GM19463 (cell line): ENCODE results near the gene C6orf89.
"Not testable (repeated sequence)": the region's sequence is repeated elsewhere in the genome, so short reads cannot be mapped to it uniquely, and the experiment has no call there.

Source experiments
- ATAC-seq: cut with Tn5 transposase; IDR thresholded peaks from one replicate; pipeline ENCODE4 v1.9.1; 2021; ENCODE audit warnings: mild to moderate bottlenecking, moderate library complexity; ENCODE audit not compliant: unreplicated experiment

Gene C6orf89

DNA sequence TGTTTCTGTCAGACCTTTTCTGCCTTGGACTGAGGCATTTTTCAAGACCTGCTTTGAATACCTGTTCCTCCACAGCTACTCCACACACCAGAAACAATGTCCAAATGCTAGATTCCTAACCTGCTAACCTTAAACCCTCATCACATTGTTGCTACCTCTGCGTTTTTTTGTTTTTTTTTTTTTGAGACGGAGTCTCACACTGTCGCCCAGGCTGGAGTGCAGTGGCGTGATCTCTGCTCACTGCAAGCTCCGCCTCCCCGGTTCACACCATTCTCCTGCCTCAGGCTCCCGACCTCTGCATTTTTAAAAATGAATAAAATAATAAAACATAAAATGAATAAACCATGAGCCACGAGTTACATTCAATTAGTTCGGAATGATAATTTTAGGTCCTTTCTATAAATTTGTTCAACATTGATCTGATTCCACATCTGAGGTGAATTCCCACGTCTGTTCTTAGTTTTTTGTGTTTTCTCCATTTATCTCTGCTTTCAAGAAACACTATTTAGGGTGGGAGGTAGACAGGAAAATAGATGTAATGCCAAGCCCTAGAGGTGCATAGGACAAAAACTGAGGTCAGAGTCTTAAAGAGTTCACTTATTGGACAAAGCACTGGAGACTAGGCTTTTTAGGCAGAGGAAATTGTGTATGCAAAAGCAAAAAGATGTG is 1.3 kb downstream of the C6orf89 start:
- no peak for ATAC-seq

DNA sequence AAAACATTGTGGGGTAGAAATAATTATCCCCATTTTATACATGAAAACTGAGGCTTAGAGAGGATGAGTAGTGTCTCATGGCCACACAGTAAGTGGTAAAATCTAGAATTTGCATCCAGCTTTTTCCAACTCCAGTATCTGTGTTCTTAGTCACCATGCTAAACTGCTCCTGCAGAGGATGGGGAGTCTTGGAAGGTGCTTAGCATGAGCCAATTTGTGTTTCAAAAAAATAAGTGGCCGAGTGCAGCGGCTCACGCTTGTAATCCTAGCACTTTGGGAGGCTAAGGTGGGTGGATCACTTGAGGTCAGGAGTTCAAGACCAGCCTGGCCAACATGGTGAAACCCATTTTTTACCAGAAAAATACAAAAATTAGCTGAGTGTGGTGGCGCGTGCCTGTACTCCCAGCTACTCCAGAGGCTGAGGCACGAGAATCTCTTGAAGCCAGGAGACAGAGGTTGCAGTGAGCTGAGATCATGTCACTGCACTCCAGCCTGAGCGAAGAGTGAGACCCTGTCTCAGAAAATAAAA is 2.4 kb downstream of the C6orf89 start:
- ATAC-seq, result no peak

DNA sequence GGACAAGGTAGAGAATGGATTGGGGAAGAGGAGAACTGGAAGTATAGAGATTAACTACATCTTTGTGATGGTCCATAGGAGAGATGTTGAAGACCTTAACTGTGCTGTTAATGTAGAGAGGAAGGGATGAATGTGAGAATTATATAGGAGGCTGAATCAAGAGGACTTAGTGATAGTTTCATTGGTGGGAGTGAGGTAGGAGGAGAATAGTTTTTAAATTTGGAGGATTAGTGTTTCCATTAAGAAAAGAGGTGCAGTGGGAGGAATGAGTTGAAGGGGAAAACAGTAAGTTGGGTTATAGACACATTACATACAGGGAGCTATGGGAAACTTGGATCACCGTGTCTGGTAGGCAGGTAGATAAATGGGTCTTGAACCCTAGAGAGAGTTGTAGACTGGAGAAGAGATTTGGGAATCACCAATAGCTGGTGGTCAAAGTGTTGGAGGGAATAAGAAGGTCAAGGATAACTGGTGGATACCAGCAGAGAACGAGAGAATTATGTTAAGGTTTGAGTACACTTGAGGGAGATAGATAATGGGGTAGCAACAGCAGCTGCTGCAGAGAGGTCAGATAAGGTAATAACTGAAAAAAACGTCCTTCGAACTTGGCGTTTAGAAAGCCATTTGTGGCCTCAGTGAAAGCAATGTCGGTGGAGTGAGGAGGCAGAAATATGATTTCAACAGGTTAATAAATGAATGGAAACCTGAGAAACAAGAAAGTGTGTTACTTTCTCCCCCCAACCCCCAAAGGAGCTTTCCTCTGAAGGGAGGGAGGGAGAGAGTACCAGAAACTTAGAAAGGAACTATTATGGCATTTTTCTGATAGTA is 3.1 kb downstream of the C6orf89 start:
- no peak for ATAC-seq

DNA sequence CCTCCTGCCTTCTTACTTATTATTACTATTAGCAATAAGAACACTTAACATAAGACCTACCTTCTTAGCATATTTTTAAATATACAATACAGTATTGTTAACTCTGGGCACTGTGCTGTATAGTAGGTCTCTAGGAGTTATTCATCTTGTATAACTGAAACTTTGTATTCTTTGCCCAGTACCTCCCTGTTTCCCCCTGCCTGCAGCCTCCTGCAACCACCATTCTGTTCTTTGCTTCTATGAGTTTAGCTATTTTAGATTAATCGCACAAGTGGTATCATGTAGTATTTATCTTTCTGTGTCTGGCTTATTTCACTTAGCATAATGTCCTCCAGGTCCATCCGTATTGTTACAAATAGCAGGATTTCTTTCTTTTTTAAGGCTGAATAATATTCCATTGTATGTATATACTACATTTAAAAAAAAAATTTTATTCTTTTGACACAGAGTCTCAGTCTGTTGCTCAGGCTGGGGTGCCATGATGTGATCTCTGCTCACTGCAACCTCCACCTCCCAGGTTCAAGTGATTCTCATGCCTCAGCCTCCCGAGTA is 4.4 kb downstream of the C6orf89 start:
- ATAC-seq, result no peak

DNA sequence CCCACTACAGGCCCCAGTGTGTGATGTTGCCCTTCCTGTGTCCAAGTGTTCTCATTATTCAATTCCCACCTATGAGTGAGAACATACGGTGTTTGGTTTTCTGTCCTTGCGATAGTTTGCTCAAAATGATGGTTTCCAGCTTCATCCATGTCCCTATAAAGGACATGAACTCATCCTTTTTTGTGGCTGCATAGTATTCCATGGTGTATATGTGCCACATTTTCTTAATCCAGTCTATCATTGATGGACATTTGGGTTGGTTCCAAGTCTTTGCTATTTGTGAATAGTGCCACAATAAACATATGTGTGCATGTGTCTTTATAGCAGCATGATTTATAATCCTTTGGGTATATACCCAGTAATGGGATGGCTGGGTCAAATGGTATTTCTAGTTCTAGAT is 5.4 kb downstream of the C6orf89 start:
- not testable (repeated sequence) for ATAC-seq

DNA sequence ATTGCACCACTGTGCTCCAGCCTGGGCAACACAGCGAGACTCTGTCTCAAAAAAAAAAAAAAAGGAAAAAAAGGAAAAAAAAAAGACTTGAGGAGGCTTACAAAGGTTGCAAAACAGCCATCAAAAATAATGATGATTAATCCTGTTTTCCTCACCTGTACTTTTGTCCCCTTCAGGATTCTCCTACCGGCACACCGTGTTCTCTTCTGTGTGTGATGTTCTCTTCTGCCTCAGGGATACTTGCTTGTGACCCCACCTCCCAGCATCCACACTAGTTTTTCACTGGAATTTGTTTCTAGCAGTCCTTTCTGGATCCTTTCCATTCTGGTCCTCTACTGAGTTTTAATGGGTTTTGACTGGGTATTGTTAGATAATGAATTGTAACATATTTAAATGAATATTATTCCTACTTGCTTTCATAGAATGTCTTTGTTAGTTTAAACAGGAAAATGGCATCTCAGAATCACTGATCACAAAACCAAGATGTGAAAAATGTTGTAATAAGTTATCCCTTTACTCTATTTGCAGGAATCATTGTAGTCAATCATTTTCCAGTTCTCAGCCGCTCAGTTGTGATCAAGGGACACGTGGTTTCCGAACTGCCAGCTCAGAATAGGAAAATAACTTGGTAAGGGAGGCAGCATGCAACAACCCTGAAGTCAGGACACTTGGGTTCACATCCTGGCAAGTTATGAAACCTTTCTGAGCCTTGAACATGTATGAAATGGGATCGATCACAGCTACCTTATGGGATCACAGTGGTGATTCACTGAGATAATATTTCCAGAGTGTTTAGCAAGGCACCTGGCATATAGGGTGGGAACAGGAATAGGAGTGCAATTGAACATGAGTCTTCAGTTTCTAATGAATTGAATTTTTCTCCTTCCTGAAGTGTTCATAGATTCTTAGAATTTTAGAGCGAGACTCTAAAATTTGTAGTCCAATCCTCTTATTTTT is 8.5 kb downstream of the C6orf89 start:
- ATAC-seq, result no peak

DNA sequence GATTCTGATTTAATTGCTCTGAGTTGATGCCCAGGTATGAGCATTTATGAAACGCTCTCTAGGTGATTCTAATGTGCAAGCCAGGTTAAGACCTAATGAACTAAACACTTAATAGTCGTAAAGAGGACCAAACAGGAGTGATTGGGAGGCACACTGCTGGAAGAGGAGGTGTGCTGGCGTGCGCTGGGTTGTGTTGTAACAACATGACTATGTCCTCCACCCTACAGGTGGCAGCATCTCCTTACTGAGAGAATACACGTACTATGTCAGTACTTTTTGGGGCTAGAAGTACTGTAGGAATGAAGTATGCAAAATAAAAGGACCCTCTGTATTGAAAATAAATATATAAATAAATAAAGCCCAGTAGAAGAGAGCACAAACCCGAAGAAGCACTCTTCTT is 11.9 kb downstream of the C6orf89 start:
- ATAC-seq, result no peak

DNA sequence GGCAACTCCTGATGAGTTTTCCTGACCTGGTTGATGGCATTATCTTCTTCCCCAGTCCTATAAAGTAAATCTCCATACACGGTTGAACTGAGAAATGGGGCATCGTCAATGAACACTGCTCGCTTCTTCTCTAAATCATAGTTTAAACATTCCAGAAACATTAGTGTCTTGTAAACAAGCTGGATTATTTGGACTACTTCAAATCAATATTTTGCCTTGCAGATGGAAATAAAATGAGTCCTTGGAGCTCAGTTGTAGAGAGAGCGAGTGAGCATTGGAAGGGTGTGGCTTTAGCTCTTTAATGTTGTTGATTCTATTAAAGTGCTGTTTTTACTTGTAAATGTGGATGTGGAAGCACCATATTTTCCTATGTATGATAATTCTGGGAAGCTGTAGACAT is 18.4 kb downstream of the C6orf89 start:
- ATAC-seq, result no peak

DNA sequence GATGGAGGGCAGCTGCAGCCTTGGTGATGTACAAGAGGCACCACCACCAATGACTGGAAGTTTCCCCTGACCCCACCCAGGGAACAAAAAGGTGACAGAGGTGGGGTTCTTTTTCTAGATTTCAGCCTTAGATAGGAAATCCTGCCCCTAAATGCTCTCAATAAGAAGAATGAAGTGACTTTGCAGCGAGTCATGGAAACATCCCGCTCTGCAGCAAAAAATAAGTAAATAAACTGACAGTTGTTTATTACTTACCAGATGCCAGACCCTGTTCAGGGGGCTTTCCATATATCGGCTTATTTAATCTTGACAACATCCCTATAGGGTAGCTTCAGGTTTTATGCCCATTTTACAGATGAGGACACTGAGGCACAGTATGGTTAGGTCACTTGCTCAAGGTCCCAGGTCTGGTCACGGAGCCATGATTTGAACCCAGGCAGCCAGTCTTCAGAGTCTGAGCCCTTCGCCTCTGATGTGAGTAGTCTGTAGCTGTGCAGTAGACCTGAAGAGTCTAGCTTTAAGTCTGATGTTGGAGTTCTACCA is 19.2 kb downstream of the C6orf89 start:
- ATAC-seq, result no peak

DNA sequence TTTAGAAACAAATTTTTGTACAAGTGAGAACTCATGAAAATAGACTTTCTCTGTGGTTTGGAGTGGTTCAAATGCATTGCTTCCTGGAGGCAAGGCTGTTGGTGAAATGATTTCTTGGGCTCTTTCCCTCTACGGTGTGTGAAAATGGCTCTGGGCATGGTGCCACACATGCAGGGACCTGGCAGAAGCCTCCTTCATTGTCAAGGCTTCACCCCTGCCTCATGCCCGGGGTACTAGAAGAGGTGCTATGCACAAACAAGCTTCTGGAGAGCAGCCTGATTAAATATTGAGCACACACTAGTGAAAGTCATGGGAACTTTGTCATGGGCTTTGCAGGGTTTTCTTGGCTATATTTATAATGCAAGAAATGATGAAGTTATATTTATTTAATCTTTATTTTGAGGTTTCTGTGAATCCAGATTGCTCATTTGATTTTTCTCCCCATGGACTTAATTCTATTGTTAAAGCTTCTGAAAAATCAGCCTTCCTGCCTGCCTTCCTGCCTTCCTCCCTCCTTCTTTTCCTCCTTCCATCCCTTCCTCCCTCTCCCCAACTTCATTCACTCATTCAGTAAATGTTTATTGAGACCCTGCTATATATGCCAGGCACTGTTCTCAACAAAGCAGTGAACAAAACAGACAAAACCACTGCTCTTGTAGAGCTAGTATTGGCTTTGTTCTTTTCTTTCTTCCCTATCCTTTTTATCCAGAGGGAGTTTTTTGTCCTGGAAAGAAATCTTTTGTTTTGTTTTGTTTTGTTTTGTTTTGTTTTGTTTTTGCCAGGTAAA is 21.0 kb downstream of the C6orf89 start:
- ATAC-seq, result no peak

DNA sequence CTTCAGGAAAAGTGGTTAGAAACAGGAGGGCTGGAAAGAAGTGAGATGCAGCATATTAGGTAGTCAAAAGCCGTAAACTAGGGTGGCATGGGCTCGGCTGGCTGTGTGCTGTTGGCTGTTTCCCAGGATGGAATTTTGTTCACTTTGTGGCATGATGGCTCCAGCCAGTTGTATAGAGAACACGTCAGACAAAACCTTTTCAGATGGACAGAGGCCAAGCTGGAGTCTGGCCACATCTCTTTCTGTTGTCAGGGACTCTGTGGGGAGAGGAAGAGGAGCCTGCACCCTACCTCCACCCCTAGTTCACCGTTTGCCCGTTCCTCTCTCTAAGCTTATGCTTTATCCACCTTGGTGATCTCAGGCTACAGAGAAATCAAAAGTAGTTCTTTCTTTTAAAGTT is 22.0 kb downstream of the C6orf89 start:
- ATAC-seq, result no peak

DNA sequence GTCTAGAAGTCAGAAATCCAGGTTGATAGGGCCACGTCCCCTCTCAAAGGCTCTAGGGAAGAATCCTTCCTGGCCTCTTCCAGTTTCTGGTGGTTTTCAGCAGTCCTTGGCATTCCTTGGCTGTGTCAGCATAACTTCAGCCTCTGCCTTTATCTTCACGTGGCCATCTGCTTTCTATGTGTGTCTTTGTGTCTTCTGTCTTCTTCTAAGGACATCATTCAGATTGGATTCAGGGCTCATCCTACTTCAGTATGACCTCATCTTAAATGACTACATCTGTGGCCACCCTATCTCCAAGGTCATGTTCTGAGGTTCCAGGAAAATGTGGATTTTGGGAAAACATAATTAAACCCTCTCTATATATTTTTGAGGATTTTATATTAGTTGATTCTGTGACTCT is 23.0 kb downstream of the C6orf89 start:
- no peak for ATAC-seq

DNA sequence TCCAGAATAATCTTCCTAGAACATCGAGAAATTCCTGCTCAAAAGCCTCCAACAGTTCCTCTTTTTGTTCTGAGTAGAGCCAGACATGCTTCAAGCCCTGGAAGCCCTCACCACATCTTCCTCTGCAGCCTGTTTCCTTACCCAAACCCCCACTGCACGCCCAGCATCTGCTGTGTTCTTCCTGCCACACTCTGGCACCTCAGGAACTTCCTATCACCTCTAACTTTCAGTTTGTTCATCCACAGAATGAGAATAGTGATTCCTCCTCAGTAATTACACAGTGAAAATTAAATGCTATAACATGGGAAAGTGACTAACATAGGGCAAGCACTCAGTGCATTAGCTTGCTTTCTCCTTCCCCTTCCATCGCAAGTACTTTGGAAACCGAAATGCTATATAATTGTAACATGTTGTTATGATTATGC is 26.3 kb downstream of the C6orf89 start:
- peak; percentile 12 for ATAC-seq

DNA sequence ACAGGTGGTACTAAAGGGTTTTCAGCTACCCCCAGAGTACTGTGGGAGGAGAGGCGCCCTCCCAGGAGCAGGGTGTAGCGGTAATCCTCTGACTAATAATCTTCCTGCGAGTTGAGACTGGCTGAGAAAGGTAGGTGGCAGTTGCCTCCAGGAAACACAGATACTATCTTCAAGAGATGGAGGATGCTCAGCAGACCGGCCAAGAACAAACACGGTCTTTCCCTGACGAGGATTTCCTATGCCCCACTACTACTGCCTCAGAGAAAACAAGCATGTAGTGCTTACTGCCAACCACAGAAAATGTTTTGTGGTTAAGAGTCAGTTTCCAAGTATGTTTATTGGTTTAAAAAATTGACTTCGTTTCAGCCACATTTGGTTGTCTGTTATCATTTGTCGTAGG is 26.8 kb downstream of the C6orf89 start:
- peak; percentile 92 for ATAC-seq

DNA sequence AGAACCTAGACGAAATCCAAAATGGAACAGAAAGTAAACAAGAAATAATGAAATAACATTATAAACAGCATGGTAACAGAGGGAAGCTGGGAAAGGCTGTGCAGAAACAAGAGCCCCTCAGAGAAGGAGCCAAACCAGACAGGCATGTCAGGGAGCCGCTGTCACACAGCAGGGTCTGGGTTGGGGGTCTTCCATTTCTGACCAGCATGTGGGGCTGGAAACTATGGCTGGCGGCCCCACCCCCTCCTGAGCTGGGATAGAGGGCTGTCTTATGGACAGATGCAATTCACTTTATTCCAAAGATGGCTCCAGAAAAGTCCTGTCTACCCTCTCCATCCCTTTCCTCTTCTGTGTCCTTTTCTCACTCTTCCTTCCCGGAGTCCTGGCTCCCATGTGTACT is 27.3 kb downstream of the C6orf89 start:
- ATAC-seq, result no peak

DNA sequence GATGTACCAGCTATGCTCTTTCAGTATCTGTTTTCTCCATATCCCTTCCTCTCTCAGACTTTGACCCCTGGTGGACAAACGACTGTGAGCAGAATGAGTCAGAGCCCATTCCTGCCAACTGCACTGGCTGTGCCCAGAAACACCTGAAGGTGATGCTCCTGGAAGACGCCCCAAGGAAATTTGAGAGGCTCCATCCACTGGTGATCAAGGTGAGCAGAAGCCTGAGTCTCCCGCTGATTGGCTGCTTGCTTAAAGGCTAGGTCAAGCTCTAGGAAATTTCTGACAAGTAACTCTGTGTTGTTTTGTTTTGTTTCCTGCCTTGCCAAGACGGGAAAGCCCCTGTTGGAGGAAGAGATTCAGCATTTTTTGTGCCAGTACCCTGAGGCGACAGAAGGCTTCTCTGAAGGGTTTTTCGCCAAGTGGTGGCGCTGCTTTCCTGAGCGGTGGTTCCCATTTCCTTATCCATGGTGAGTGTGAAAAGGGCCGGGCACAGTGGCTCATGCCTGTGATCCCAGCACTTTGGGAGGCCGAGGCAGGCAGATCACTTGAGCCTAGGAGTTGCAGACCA is 28.6 kb downstream of the C6orf89 start:
- ATAC-seq, result no peak

DNA sequence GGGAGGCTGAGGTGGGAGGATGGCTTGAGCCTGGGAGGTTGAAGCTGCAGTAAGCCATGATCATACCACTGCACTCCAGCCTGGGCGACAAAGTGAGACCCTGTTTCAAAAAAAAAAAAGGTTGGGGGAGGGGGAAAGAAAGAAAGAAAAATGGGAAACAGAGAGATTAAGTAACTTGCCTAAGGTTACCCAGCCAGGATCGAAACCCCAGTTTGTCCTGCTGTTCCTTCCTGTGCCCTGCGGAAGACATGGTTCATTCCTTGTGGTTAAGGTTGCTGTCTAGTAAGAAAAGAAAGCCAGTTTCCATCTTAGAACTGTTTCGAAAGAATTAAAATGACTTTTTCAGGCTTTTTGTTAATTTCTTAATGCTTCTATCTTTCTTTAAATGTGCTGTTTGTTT is 29.8 kb downstream of the C6orf89 start:
- no peak for ATAC-seq

DNA sequence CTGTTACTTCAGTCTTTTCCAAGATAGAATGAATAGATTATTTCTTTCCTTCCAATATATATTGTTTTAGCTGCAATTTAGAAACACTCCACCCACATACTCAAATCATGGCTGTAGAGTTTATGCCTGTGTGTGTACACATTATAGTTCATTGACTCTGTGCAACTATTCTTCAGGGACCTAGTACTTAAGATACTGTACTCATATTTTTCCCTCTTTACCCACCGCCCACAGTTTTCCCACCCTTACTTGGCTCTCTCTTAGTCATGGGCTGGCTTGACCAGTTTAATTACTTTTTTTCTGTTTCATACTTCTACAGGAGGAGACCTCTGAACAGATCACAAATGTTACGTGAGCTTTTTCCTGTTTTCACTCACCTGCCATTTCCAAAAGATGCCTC is 30.4 kb downstream of the C6orf89 start:
- no peak for ATAC-seq

DNA sequence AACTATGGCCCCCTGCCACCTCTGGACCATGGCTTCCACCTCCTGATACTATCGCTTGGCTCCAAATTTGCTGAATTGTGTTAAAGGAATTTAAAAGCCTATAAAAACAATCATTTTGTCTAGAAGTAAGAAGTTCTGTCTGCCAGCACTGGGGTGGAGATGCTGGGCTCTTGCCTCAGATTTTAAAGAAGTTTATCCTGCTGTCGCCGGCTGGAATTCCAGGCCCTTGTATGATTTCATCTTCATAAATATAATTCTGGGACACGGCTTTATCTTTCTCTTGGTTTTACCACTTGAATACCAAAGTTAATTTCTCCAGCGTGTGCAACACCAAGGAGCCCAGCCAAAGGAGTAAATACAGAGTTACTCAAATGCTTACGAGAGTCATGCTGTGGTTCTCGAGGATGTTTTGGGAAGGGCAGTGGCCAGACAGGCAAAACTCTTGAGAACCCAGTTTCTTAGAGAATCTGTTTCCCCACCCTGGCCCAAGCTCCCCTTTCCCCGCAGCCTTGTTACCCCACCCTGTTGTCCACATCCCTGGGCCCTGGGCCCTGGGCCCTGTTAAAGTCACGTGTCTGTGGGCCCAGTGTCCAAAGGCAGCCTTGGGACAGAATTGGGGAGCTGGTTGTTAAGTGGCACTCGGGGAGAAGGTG is 31.9 kb downstream of the C6orf89 start:
- ATAC-seq, result no peak
